Choroid plexus epithelial cell (primary cell): Measurements from ENCODE around the gene FAM9B.
"Not testable (repeated sequence)": the region's sequence is repeated elsewhere in the genome, so short reads cannot be mapped to it uniquely, and the experiment has no call there.

Source experiments
- DNase-seq: peaks from one replicate; pipeline ENCODE4 v3.0.0-alpha.2; 2010; ENCODE audit warnings: low read depth
- H3K4me3 ChIP-seq: 2 replicates; pipeline ENCODE4 v1.5.1; 2011; ENCODE audit warnings: low read depth, mild to moderate bottlenecking, control low read depth, low read length, moderate library complexity
- TF ChIP-seq, protein P1 (sequence below): conservative IDR thresholded peaks from 2 replicates; pipeline ENCODE4 v1.5.1; 2011; ENCODE audit warnings: low read depth, mild to moderate bottlenecking, control low read depth, inconsistent platforms, low read length, moderate library complexity

FAM9B gene

DNA sequence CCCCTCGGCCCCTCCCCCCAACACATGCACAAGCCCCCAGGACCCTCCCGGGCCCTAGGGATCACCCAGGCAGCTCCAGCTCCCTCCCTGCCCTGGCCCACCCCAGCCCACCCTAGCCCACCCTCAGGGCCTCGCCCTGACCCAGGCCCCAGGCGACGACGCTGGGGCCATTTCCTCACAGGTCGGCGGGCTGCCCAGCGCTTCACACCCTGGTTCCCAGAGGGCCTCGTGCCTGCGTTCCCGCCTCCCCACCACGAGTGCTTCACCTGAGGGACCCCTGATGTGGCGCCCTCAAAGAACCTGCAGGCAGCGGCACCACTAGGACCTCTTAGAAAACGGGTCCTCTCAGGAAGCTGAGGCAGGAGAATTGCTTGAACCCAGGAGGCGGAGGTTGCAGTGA lies 341 bp downstream of the FAM9B start:
- TF ChIP-seq, protein P1, sequence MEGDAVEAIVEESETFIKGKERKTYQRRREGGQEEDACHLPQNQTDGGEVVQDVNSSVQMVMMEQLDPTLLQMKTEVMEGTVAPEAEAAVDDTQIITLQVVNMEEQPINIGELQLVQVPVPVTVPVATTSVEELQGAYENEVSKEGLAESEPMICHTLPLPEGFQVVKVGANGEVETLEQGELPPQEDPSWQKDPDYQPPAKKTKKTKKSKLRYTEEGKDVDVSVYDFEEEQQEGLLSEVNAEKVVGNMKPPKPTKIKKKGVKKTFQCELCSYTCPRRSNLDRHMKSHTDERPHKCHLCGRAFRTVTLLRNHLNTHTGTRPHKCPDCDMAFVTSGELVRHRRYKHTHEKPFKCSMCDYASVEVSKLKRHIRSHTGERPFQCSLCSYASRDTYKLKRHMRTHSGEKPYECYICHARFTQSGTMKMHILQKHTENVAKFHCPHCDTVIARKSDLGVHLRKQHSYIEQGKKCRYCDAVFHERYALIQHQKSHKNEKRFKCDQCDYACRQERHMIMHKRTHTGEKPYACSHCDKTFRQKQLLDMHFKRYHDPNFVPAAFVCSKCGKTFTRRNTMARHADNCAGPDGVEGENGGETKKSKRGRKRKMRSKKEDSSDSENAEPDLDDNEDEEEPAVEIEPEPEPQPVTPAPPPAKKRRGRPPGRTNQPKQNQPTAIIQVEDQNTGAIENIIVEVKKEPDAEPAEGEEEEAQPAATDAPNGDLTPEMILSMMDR, result no peak
- DNase-seq, result no peak
- H3K4me3 ChIP-seq, result no peak overlapping the region

DNA sequence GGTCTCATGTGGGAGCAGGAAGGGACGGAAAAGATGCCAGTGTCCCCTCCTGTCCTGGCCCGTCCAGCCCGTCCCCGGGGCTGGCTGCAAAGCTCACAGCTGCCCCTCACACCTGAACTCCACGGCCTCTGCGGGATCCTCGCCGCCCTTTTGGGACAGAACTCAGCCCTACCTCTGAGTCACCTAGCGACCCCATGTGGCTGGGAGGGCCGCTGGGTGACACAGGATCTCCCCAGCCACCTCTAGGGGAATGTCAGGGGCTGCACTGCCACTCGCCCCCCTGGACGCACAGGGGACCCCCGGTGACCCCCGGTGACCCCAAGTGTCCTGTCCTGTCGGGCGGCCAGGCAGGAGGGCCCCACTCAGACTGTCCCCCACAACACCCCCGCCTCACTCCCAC lies 748 bp downstream of the FAM9B start:
- TF ChIP-seq, protein P1, result no peak
- DNase-seq, result no peak
- H3K4me3 ChIP-seq, result no peak overlapping the region

DNA sequence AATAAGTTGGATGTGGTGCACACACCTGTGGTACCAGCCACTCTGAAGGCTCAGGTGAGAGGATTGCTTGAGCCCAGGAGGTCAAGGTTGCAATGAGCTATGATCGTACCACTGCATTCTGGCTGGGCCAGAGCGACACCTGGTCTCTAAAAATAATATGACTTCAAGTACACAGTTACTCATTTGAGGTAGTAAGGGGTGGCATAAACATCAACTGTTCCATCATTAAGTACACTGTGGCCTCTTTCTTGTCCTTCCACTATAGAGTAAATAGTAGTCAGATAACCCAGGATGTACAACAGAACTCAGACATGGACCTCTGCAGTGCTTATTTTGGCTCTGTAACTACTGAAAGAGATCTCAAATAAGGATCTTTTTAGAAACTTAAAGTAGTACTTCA lies 10.6 kb downstream of the FAM9B start:
- H3K4me3 ChIP-seq, result no peak overlapping the region
- TF ChIP-seq, protein P1, result no peak
- no peak for DNase-seq

DNA sequence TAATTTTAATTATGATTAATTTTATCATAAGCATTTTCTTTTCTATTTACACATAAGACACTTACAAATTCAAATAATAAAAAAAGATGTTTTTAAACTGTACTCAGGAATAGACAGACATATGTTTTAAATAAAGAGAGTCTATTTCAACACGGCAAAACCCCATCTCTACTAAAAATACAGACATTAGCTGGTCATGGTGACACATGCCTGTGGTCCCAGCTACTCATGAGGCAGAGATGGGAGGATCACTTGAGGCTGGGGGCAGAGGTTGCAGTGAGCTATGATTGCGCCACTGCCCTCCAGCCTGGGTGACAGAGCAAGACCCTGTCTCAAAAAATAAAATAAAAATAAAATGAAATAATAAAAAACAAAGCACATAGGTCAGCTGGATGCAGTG lies 14.8 kb downstream of the FAM9B start:
- H3K4me3 ChIP-seq, result no peak overlapping the region
- TF ChIP-seq, protein P1, result no peak
- no peak for DNase-seq

DNA sequence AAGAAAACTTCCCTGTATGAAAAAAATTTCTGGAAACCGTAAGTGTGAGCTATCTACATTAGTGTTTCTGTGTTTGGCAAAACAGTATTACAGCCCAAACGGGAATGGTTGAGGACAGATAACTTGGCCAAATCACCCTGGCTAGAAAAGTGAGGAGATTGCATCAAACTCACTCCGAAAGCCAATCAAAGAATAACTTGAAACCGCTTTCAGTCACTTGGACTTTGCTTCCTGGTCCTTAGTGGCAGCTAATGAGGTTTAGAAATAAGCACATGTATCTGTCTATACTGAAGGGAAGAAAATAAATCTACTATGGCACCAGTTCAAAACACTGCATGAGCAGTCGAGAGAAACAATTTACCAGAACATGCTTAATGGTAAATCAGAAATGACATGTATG lies 15.6 kb downstream of the FAM9B start:
- not testable (repeated sequence) for H3K4me3 ChIP-seq, DNase-seq

DNA sequence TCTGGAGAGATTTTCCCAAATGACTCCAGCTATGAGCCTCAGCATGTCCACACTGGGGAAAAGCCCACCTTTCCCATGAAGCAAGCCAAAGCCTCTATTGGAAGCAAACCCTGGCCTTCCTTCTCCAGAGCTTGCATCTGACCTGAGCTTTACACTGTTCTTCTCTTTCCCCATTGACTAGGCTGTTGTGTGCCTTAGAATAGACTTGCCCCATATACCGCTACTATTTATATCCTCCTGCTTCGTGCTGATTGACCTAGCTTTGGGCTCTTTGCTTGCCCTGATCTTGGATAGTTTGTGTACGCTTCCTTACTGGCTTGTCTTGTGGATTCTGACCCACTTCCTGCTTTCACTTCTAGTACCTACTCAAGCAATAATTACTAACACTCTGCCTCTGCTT lies 30.9 kb downstream of the FAM9B start:
- no peak for DNase-seq
- H3K4me3 ChIP-seq, result no peak overlapping the region
- TF ChIP-seq, protein P1, result no peak

DNA sequence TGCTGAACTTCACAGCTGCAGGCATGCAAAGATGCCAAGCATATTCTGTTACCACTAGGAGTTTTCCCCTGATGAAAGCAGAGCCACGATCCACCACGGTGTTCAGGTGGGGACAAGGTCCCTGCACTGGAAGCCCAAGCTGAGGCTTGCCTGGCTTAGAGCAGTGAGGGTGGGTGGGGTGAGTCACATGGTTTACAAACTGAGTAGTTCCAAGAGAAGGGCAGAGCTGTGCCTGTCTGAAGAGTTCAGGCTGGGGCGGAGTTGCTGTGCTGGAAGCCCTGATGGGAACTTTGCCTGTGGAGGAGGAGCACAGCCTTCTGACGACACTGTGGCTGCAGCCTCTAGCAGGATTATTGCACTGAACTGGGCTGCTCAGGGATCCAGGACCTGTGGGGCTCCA lies 45.5 kb downstream of the FAM9B start:
- DNase-seq, result peak; percentile 38
- TF ChIP-seq, protein P1, result no peak
- no peak overlapping the region for H3K4me3 ChIP-seq
